Neutrophil (primary cell): ENCODE results near the gene SPATA6.

Source experiments
- H3K27ac ChIP-seq: fragments of 200-600 bp; sonication (generic); 2 replicates; pipeline ENCODE4 v1.5.1; 2016; ENCODE audit warnings: mild to moderate bottlenecking, moderate library complexity
- H3K27me3 ChIP-seq: fragments of 200-600 bp; sonication (generic); 2 replicates; pipeline ENCODE4 v1.6.0; 2016; ENCODE audit warnings: mild to moderate bottlenecking
- H3K36me3 ChIP-seq: fragments of 200-600 bp; sonication (generic); 2 replicates; pipeline ENCODE4 v1.5.1; 2017
- H3K4me1 ChIP-seq, 2 experiments: fragments of 200-600 bp in 1 of 2; sonication (generic) in 1 of 2; 1 replicate in 1 of 2; 2 replicates in 1 of 2; pipeline versions ENCODE4 v1.5.1 to v1.6.1; 2013 to 2016; ENCODE audit warnings: low read depth in 1 of 2, low read length in 1 of 2, mild to moderate bottlenecking in 1 of 2, moderate library complexity in 1 of 2; ENCODE audit not compliant: control insufficient read depth in 1 of 2, insufficient read depth in 1 of 2
- H3K4me3 ChIP-seq, 2 experiments: fragments of 200-600 bp in 1 of 2; sonication (generic) in 1 of 2; 1 replicate in 1 of 2; 2 replicates in 1 of 2; pipeline ENCODE4 v1.5.1; 2013 to 2016; ENCODE audit warnings: low read depth in 1 of 2, low read length in 1 of 2, mild to moderate bottlenecking in 1 of 2, moderate library complexity in 1 of 2
- H3K9me3 ChIP-seq: fragments of 200-600 bp; sonication (generic); 2 replicates; pipeline ENCODE4 v1.5.1; 2016
- CTCF ChIP-seq: fragments of 200-600 bp; sonication (generic); IDR thresholded peaks from 2 replicates; pipeline ENCODE4 v1.5.1; 2016; ENCODE audit warnings: antibody characterized with exemption

Gene SPATA6

GRCh38 chr1:48251323-48251722 lies 220.7 kb downstream of the SPATA6 start:
- no peak overlapping the region for H3K27ac ChIP-seq
- no peak for TF ChIP-seq CTCF
- no peaks in the 10 kb centered on the region for H3K27me3 ChIP-seq
- peaks cover 18 to 21% of the 10 kb centered on the region in 2 experiments for H3K4me1 ChIP-seq
- H3K4me3 ChIP-seq: no peak overlapping the region
- H3K36me3 ChIP-seq: no peaks in the 10 kb centered on the region
- no peaks in the 10 kb centered on the region for H3K9me3 ChIP-seq

GRCh38 chr1:48250572-48250971 lies 221.4 kb downstream of the SPATA6 start:
- Histone ChIP-seq H3K4me3 (no peak overlapping the region), H3K9me3 (no peaks in the 10 kb centered on the region), H3K27ac (no peak overlapping the region), H3K27me3 (no peaks in the 10 kb centered on the region), H3K36me3 (no peaks in the 10 kb centered on the region), H3K4me1 (peaks cover 25 to 29% of the 10 kb centered on the region in 2 experiments)
- TF ChIP-seq CTCF: no peak

GRCh38 chr1:48249868-48250267 lies 222.1 kb downstream of the SPATA6 start:
- Histone ChIP-seq H3K4me3 (no peak overlapping the region), H3K4me1 (peaks cover 32 to 36% of the 10 kb centered on the region in 2 experiments), H3K36me3 (no peaks in the 10 kb centered on the region), H3K9me3 (no peaks in the 10 kb centered on the region), H3K27ac (no peak overlapping the region), H3K27me3 (no peaks in the 10 kb centered on the region)
- TF ChIP-seq CTCF: no peak

GRCh38 chr1:48248356-48248755 lies 223.6 kb downstream of the SPATA6 start:
- Histone ChIP-seq H3K9me3 (no peaks in the 10 kb centered on the region), H3K27me3 (no peaks in the 10 kb centered on the region), H3K36me3 (no peaks in the 10 kb centered on the region), H3K4me3 (no peak overlapping the region), H3K4me1 (peaks cover 40 to 45% of the 10 kb centered on the region in 2 experiments), H3K27ac (no peak overlapping the region)
- no peak for TF ChIP-seq CTCF

- Histone ChIP-seq H3K4me3 (peak overlapping the region; percentile 14 to 53), H3K36me3 (no peaks in the 10 kb centered on the region), H3K27ac (peak overlapping the region; percentile 92), H3K27me3 (no peaks in the 10 kb centered on the region), H3K9me3 (no peaks in the 10 kb centered on the region), H3K4me1 (peaks cover 56 to 60% of the 10 kb centered on the region in 2 experiments)
- TF ChIP-seq CTCF: no peak
These were observed 225.3 kb downstream of the SPATA6 start for GRCh38 chr1:48246727-48247126.
